ENCODE measurements around the gene STAT2. TPM values are rescaled to one million over a fixed set of nuclear protein-coding genes. Genes with fewer than 3 reads are reported as not detected.
A peak's percentile ranks its signal among the peaks of the same experiment; 100 is the strongest.

Gene STAT2
- total RNA-seq, 1 donor from 2014 or later: 188 TPM

GRCh38 chr12:56297400-56297799 is 62.5 kb downstream of the STAT2 start:
- no peaks in the 10 kb centered on the region for H3K27me3 Mint-ChIP-seq (ENCODE audit: low read depth)
- H3K4me3 Mint-ChIP-seq: no peak overlapping the region
- no peaks in the 10 kb centered on the region for H3K9me3 Mint-ChIP-seq
- peak overlapping the region; percentile 34 for H3K27ac Mint-ChIP-seq
- no peak for TF ChIP-seq CTCF (IDR thresholded peaks at IDR 0.05; ENCODE audit: unreplicated experiment)
- peaks cover 4% of the 10 kb centered on the region for H3K36me3 Mint-ChIP-seq
- DNase-seq (ENCODE audit: low spot score in 2 of 2, unreplicated experiment in 2 of 2): no peak
- H3K4me1 Mint-ChIP-seq: peaks cover 27% of the 10 kb centered on the region

GRCh38 chr12:56296295-56296694 is 63.6 kb downstream of the STAT2 start:
- no peak for DNase-seq (ENCODE audit: low spot score in 2 of 2, unreplicated experiment in 2 of 2)
- peaks cover 4% of the 10 kb centered on the region for H3K36me3 Mint-ChIP-seq
- H3K27ac Mint-ChIP-seq: no peak overlapping the region
- peaks cover 23% of the 10 kb centered on the region for H3K4me1 Mint-ChIP-seq
- H3K27me3 Mint-ChIP-seq (ENCODE audit: low read depth): no peaks in the 10 kb centered on the region
- no peaks in the 10 kb centered on the region for H3K9me3 Mint-ChIP-seq
- no peak overlapping the region for H3K4me3 Mint-ChIP-seq
- no peak for TF ChIP-seq CTCF (IDR thresholded peaks at IDR 0.05; ENCODE audit: unreplicated experiment)

GRCh38 chr12:56293795-56294194 is 66.1 kb downstream of the STAT2 start:
- Mint-ChIP-seq H3K27me3 (ENCODE audit: low read depth) (no peaks in the 10 kb centered on the region), H3K36me3 (peaks cover 6% of the 10 kb centered on the region), H3K9me3 (no peaks in the 10 kb centered on the region), H3K27ac (peak overlapping the region; percentile 39), H3K4me3 (no peak overlapping the region), H3K4me1 (peaks cover 9% of the 10 kb centered on the region)
- TF ChIP-seq CTCF (IDR thresholded peaks at IDR 0.05; ENCODE audit: unreplicated experiment): no peak
- DNase-seq (ENCODE audit: low spot score in 2 of 2, unreplicated experiment in 2 of 2): no peak

Other genes starting within 250 kb of the STAT2 start
- 3,814 to 4,057 TPM (median 4,017 TPM) in 3 replicates for gene RPL41, start 243.5 kb downstream of the STAT2 start, total RNA-seq
- gene ZC3H10, start 241.8 kb downstream of the STAT2 start, total RNA-seq: 7.8 to 9.2 TPM (median 8.0 TPM) in 3 replicates
- gene ESYT1, start 231.8 kb downstream of the STAT2 start, total RNA-seq: 64.7 to 69.4 TPM (median 67.2 TPM) in 3 replicates
- gene MYL6B, start 207.5 kb downstream of the STAT2 start, total RNA-seq: 150 to 151 TPM (median 150 TPM) in 3 replicates
- 800 to 830 TPM (median 827 TPM) in 3 replicates for gene MYL6, start 201.7 kb downstream of the STAT2 start, total RNA-seq
- gene SMARCC2, start 170.6 kb downstream of the STAT2 start, total RNA-seq: 158 to 177 TPM (median 171 TPM) in 3 replicates
- 47.1 to 49.6 TPM (median 48.1 TPM) in 3 replicates for gene RNF41, start 138.2 kb downstream of the STAT2 start, total RNA-seq
- gene NABP2, start 135.8 kb downstream of the STAT2 start, total RNA-seq: 23.5 to 24.4 TPM (median 23.7 TPM) in 3 replicates
- gene SLC39A5, start 130.1 kb downstream of the STAT2 start, total RNA-seq: 0.76 to 1.3 TPM (median 1.1 TPM) in 3 replicates
- gene ANKRD52, start 101.7 kb downstream of the STAT2 start, total RNA-seq: 60.7 to 63.2 TPM (median 63.1 TPM) in 3 replicates
- gene COQ10A, start 93.2 kb downstream of the STAT2 start, total RNA-seq: 11.0 to 15.3 TPM (median 12.5 TPM) in 3 replicates
- 167 to 195 TPM (median 194 TPM) in 3 replicates for gene CS, start 59.8 kb downstream of the STAT2 start, total RNA-seq
- gene CNPY2, start 44.1 kb downstream of the STAT2 start, total RNA-seq: 164 to 174 TPM (median 171 TPM) in 3 replicates
- gene PAN2, start 26.1 kb downstream of the STAT2 start, total RNA-seq: 60.9 to 76.8 TPM (median 66.4 TPM) in 3 replicates
- gene IL23A, start 21.2 kb downstream of the STAT2 start, total RNA-seq: 0.51 to 0.76 TPM (median 0.72 TPM) in 3 replicates
- gene APOF, start 2.8 kb upstream of the STAT2 start, total RNA-seq: not detected in 3 replicates
- 26.3 to 27.9 TPM (median 27.6 TPM) in 3 replicates for gene TIMELESS, start 89.3 kb upstream of the STAT2 start, total RNA-seq
- gene MIP, start 94.5 kb upstream of the STAT2 start, total RNA-seq: not detected in 3 replicates
- 5.7 to 6.0 TPM (median 5.7 TPM) in 3 replicates for gene SPRYD4, start 108.5 kb upstream of the STAT2 start, total RNA-seq
- gene GLS2, start 128.1 kb upstream of the STAT2 start, total RNA-seq: 2.2 to 2.9 TPM (median 2.9 TPM) in 3 replicates
- gene RBMS2, start 161.7 kb upstream of the STAT2 start, total RNA-seq: 78.0 to 89.3 TPM (median 84.3 TPM) in 3 replicates